HEK293 (cell line): Measurements from ENCODE around the gene DCANP1.

Source experiments
- CTCF ChIA-PET: fragments of 350-600 bp; formaldehyde crosslinking; extraction: SDS; loops from one replicate; lab custom pipeline; 2021; ENCODE audit warnings: antibody characterized with exemption; lab: Yijun Ruan, JAX
- POLR2A ChIA-PET: fragments of 300-600 bp; formaldehyde crosslinking; extraction: SDS; loops from one replicate; lab custom pipeline; 2020; ENCODE audit warnings: antibody characterized with exemption, inconsistent platforms; lab: Yijun Ruan, JAX
- H3K27ac ChIP-seq: fragments of 200-500 bp; sonication (Bioruptor generic); 2 replicates; pipeline ENCODE4 v1.5.1; 2014; ENCODE audit warnings: low read depth, low read length, control low read depth, inconsistent platforms; ENCODE audit errors: extremely low read depth
- H3K36me3 ChIP-seq, 2 experiments: fragments of 200-500 bp in 1 of 2; sonication (Bioruptor generic) in 1 of 2; 1 replicate in 1 of 2; 2 replicates in 1 of 2; pipeline ENCODE4 v1.5.1; 2014 to 2017; ENCODE audit warnings: inconsistent platforms in 2 of 2, low read length in 2 of 2; ENCODE audit not compliant: control insufficient read depth in 2 of 2, insufficient read depth in 1 of 2
- H3K4me1 ChIP-seq: fragments of 200-500 bp; sonication (Bioruptor generic); 2 replicates; pipeline ENCODE4 v1.5.1; 2014; ENCODE audit warnings: mild to moderate bottlenecking, low read length, inconsistent platforms; ENCODE audit not compliant: control insufficient read depth, insufficient read depth
- H3K4me3 ChIP-seq: 2 replicates; pipeline ENCODE4 v1.5.1; 2011; ENCODE audit warnings: low read depth, mild to moderate bottlenecking, control low read depth, low read length, moderate library complexity
- H3K9me3 ChIP-seq: fragments of 200-500 bp; sonication (Bioruptor generic); 2 replicates; pipeline ENCODE4 v1.5.1; 2014; ENCODE audit warnings: low read depth, low read length, inconsistent platforms; ENCODE audit not compliant: control insufficient read depth, insufficient read depth
- EGR2 ChIP-seq: fragments of 450-650 bp; formaldehyde crosslinking; IDR thresholded peaks from 2 replicates; pipeline ENCODE4 v1.5.1; 2016; ENCODE audit warnings: low read depth, missing biosample characterization, missing genetic modification characterization
- GLIS2 ChIP-seq: fragments of 450-650 bp; formaldehyde crosslinking; IDR thresholded peaks from 2 replicates; pipeline ENCODE4 v1.5.1; 2016; ENCODE audit warnings: missing biosample characterization, missing genetic modification characterization
- KLF16 ChIP-seq: fragments of 450-650 bp; formaldehyde crosslinking; IDR thresholded peaks from 2 replicates; pipeline ENCODE4 v1.5.1; 2017; ENCODE audit warnings: missing biosample characterization, missing genetic modification characterization
- KLF8 ChIP-seq: fragments of 450-650 bp; formaldehyde crosslinking; IDR thresholded peaks from 2 replicates; pipeline ENCODE4 v1.5.1; 2016; ENCODE audit warnings: missing biosample characterization, missing genetic modification characterization
- SP3 ChIP-seq: fragments of 450-650 bp; formaldehyde crosslinking; IDR thresholded peaks from 2 replicates; pipeline ENCODE4 v1.5.1; 2016; ENCODE audit warnings: missing biosample characterization, missing genetic modification characterization
- ZFHX2 ChIP-seq: fragments of 450-650 bp; formaldehyde crosslinking; conservative IDR thresholded peaks from 2 replicates; pipeline ENCODE4 v1.5.1; 2016; ENCODE audit warnings: missing biosample characterization, missing genetic modification characterization
- ZFP3 ChIP-seq: fragments of 450-650 bp; formaldehyde crosslinking; IDR thresholded peaks from 2 replicates; pipeline ENCODE4 v1.5.1; 2016; ENCODE audit warnings: low read depth, missing biosample characterization, missing genetic modification characterization
- ZFP69B ChIP-seq: fragments of 450-650 bp; formaldehyde crosslinking; IDR thresholded peaks from 2 replicates; pipeline ENCODE4 v1.5.1; 2016; ENCODE audit warnings: missing biosample characterization, missing genetic modification characterization
- ZIC2 ChIP-seq: fragments of 450-650 bp; formaldehyde crosslinking; IDR thresholded peaks from 2 replicates; pipeline ENCODE4 v1.5.1; 2016; ENCODE audit warnings: missing biosample characterization, missing genetic modification characterization
- ZNF138 ChIP-seq: fragments of 450-650 bp; formaldehyde crosslinking; IDR thresholded peaks from 2 replicates; pipeline ENCODE4 v1.5.1; 2016; ENCODE audit warnings: missing biosample characterization, missing genetic modification characterization, borderline replicate concordance
- ZNF184 ChIP-seq: fragments of 450-650 bp; IDR thresholded peaks from 2 replicates; pipeline ENCODE4 v1.5.1; 2018; ENCODE audit warnings: missing biosample characterization, mild to moderate bottlenecking, missing genetic modification characterization
- ZNF26 ChIP-seq: fragments of 450-650 bp; formaldehyde crosslinking; IDR thresholded peaks from 2 replicates; pipeline ENCODE4 v1.5.1; 2016; ENCODE audit warnings: missing biosample characterization, missing genetic modification characterization
- ZNF600 ChIP-seq: fragments of 450-650 bp; formaldehyde crosslinking; IDR thresholded peaks from 2 replicates; pipeline ENCODE4 v1.5.1; 2016; ENCODE audit warnings: missing biosample characterization, missing genetic modification characterization
- ZNF658 ChIP-seq: fragments of 450-650 bp; formaldehyde crosslinking; IDR thresholded peaks from 2 replicates; pipeline ENCODE4; 2016; ENCODE audit warnings: missing biosample characterization, missing genetic modification characterization
- ZXDB ChIP-seq: fragments of 450-650 bp; formaldehyde crosslinking; IDR thresholded peaks from 2 replicates; pipeline ENCODE4 v1.5.1; 2016; ENCODE audit warnings: missing biosample characterization, missing genetic modification characterization

DCANP1 gene

GRCh38 chr5:135478938-135479337 is 31.8 kb upstream of the DCANP1 start:
- CTCF ChIA-PET = interaction anchor here (0.6 to 4.8 kb wide), 10 partner anchors 10 to 87 kb away, joined by 3 to 31 read pairs (median 4); no protein-coding TSS in a partner anchor
- peaks cover 5% of the 10 kb centered on the region; the same call in 1 of the 2 replicates for H3K4me1 ChIP-seq
- H3K36me3 ChIP-seq = no peaks in the 10 kb centered on the region
- H3K4me3 ChIP-seq = no peak overlapping the region
- H3K9me3 ChIP-seq = no peaks in the 10 kb centered on the region
- POLR2A ChIA-PET = no interaction called here
- TF ChIP-seq ZNF658 (no peak), EGR2 (tag by site-specific recombination) (0 out of 2 replicates have a peak, but pooled peaks have one; percentile 8)
- no peak overlapping the region for H3K27ac ChIP-seq

- no peaks in the 10 kb centered on the region for H3K36me3 ChIP-seq
- ChIA-PET CTCF (interaction anchor here (0.6 to 4.8 kb wide), 3 partner anchors 11 to 204 kb away, joined by 3 to 31 read pairs (median 5); no protein-coding TSS in a partner anchor), POLR2A (no interaction called here)
Observed at GRCh38 chr5:135477613-135478066, 30.5 kb upstream of the DCANP1 start.

GRCh38 chr5:135476615-135477581 is 29.8 kb upstream of the DCANP1 start:
- Histone ChIP-seq H3K4me3 (no peak overlapping the region), H3K36me3 (no peaks in the 10 kb centered on the region), H3K27ac (no peak overlapping the region), H3K9me3 (no peaks in the 10 kb centered on the region), H3K4me1 (peaks cover 5% of the 10 kb centered on the region; the same call in 1 of the 2 replicates)
- TF ChIP-seq ZIC2 (tag by site-specific recombination) = peak; percentile 90
- TF ChIP-seq ZXDB (tag by site-specific recombination) = no peak
- TF ChIP-seq KLF16 (tag by site-specific recombination) = no peak
- no peak for TF ChIP-seq ZNF184
- TF ChIP-seq ZFP3 (tag by site-specific recombination) = no peak
- no peak for TF ChIP-seq ZFP69B (tag by site-specific recombination)
- ChIA-PET CTCF (interaction anchor here (0.6 to 4.8 kb wide), 3 partner anchors 11 to 204 kb away, joined by 3 to 31 read pairs (median 20); no protein-coding TSS in a partner anchor), POLR2A (no interaction called here)

More at GRCh38 chr5:135477613-135478066, 30.5 kb upstream of the DCANP1 start:
- H3K4me1 ChIP-seq = peaks cover 5% of the 10 kb centered on the region; the same call in 1 of the 2 replicates
- no peak overlapping the region for H3K4me3 ChIP-seq
- 0 out of 2 replicates have a peak, but pooled peaks have one; percentile 15 for TF ChIP-seq GLIS2
- TF ChIP-seq KLF8 (tag by site-specific recombination) = no peak
- no peak for TF ChIP-seq ZNF184
- TF ChIP-seq ZNF26 (tag by site-specific recombination) = no peak
- TF ChIP-seq SP3 = no peak
- H3K9me3 ChIP-seq = no peaks in the 10 kb centered on the region
- H3K27ac ChIP-seq = no peak overlapping the region

GRCh38 chr5:135473956-135474670 is 27.0 kb upstream of the DCANP1 start:
- POLR2A ChIA-PET = no interaction called here
- no peak overlapping the region for H3K4me3 ChIP-seq
- no peaks in the 10 kb centered on the region for H3K9me3 ChIP-seq
- H3K4me1 ChIP-seq = peaks cover 5% of the 10 kb centered on the region; the same call in 1 of the 2 replicates
- CTCF ChIA-PET = interaction anchor here (1.2 to 2.7 kb wide), 6 partner anchors 8 to 93 kb away, joined by 4 to 20 read pairs (median 7); no protein-coding TSS in a partner anchor
- H3K27ac ChIP-seq = no peak overlapping the region
- TF ChIP-seq EGR2 (tag by site-specific recombination) (peak; percentile 94), ZNF600 (tag by site-specific recombination) (no peak), ZNF138 (no peak), ZFHX2 (peak; percentile 87)
- H3K36me3 ChIP-seq = no peaks in the 10 kb centered on the region
